Forelimb muscle (tissue), 1 donor: ENCODE data around the gene BNIPL. TPM values are rescaled to one million over a fixed set of nuclear protein-coding genes. Genes with fewer than 3 reads are reported as not detected.

Experiments used
- DNase-seq: peaks from one replicate; pipeline ENCODE4 v3.0.0-alpha.2; 2013; ENCODE audit warnings: low read depth
- polyA plus RNA-seq: library from polyadenylated mRNA; unstranded; fragments of 120-200 nt; gene quantifications from one replicate; pipeline ENCODE4 v1.2.1, GENCODE V29; 2013; ENCODE audit not compliant: insufficient read length

Gene BNIPL
- polyA plus RNA-seq, 1 donor, result 0.70 TPM

DNA sequence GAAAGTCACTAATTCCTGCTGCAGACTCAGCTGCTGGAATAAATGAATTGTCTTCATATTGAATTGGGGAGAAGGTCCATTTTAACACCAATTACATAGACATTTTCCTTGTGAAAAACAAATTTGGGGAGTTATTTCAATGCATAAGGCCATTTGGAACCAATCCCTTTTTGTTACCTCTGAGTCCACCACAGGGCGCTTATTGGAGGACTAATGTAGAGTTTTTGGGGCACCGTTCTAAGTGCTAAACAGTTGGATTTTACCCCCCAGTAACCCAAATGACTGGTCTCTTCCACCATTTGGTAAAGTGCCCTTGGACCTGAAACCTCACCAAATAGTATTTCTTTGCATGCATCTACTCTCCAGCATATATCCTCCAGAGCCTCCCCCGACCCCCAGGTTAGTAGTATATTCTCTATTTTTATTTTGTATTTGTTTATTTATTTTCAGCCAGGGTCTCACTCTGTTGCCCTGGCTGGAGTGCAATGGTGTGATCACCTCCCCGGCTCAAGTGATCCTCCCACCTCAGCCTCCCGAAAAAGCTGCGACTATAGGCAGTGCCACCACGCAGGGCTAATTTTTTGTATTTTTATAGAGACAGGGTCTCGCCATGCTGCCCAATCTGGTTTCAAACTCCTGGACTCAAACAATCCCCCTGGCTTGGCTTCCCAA lies 26.6 kb upstream of the BNIPL start:
- DNase-seq, result no peak

DNA sequence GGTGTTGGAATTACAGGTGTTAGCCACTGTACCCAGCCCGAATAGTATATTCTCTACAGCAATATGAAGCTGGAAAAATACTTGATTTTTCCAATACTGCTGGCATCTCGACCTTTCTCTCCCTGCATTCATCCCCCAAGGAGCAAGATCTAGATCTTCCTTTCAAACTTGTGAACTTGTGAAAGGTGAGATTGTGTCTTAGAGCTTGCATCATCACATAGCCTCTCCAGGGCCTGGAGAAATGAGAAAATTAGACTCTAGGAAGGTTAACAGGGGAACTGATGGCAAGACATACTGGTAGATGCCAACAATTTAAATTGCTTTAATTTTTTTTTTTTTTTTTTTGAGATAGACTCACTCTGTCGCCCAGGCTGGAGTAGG lies 26.1 kb upstream of the BNIPL start:
- DNase-seq, result no peak

DNA sequence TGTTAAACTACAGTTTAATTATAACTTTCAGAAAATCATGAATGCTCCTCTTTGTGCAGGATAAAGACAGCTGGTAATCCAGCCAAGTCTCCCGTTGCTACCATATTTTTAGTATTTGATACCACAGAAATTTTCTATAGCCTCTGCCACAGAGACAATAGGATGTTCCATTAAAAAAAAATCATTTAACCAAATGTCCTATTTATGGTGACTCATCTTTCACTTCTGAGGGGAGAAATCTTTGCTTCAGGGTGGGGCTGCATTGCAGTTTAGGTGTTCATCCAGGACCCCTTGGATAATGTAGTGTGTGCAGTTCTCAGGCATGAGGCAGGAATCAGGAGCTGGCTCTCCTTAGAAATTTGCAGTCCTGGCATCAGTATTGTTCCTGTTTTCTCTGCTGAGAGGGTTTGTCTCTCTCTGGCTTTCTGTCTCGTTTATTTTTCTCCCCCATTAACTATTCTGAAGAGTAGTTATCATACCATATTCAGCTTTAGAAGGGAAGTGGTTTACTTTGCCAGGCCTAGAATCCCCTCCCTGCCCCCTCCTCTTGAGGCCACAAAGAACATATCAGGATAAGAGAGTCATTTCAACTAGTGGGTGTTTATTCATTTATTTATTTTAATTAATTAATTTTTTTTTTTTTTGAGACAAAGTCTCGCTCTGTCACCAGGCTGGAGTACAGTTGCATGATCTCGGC lies 25.1 kb upstream of the BNIPL start:
- no peak for DNase-seq

DNA sequence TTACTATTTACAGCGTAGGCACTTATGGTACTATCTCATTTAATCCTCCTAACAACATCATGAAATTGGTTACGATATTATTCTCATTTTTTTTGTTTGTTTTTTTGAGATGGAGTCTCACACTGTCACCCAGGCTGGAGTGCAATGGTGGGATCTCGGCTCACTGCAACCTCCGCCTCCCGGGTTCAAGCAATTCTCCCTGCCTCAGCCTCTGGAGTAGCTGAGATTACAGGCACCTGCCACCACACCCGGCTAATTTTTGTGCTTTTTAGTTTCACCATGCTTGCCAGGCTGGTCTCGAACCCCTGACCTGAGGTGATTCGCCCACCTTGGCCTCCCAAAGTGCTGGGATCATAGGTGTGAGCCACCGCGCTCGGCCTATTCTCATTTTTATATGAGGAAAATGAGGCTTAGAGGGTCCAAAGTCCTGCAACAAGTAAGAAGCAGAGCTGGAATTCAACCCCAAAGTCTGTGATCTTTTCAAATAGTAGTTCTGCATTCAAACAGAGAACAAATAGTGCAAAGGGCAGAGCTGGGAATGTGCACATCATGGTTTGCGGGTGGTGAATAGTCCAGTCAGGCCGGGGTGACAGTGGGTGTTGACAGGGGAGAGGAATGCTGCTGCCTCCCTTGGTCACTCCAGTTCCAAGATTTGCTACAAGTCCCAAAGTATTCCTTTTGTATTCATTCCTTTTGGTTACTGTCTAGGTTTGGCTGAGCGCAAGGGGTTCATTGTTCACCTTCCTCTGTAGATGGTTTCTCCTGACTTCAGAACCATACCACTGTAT lies 23.5 kb upstream of the BNIPL start:
- no peak for DNase-seq

DNA sequence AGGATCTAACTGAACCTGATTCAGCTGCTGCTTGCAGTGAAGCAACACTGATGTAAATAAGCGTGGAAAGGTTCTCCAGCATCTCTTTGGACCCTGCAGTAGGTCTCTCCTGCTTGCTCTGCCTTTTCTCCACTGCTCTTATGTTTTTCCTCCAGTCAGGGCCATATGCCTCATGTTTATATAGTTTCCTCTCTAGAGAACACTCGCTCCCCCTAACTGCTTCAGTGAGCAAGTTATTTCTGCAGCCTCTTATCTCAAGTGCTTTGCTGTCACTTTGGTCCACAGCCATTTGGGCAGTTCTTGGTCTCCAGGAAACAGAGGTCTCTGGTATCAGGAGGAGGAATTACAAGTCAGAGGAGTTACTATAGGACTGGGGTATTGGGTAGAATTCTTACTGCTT lies 22.9 kb upstream of the BNIPL start:
- DNase-seq, result no peak

DNA sequence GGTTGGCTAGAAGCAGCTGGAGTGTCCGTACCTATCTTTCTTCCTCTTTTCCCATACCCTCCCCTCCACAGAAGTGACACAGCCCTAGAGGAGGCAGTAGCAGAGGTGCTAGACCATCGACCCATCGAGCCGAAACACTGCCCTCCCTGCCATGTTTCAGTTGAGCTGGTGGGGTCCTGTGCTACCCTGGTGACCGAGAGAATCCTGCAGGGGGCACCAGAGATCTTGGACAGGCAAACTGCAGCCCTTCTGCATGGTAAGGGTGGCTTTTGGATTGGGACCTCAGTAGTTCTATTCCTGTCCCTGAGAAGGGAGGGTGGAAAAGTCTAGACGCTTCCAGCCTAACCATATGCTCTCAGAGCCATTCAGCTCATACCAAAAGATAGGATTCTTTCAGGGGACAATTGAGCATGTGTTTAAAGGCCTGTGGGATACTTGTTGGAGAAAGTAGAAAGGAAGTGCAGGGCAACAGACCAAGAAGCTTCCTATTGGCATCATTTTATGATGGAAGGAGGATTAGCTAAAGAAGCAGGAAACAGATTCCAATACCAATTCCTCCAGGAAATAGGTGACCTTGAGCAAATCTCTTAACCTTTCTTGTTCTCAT lies 11.7 kb upstream of the BNIPL start:
- DNase-seq, result no peak

DNA sequence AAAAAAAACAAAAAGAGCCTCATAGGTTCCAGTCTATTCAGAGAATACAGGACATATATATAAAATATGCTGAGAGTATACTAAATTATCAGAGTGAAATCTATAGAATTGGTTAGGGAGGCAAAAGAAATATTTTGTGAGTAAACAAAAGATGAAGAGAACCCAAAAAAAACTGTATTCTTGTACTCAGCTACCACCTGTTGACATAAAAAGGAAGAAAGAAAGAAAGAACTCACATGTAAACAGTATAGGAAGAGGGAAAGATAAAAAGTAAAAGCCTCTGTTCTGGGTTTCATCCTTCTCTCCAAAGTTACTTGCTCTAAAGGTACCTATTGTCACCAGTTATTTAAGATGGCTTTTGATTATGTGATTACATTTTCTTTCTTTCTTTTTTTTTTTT lies 9.9 kb upstream of the BNIPL start:
- no peak for DNase-seq

DNA sequence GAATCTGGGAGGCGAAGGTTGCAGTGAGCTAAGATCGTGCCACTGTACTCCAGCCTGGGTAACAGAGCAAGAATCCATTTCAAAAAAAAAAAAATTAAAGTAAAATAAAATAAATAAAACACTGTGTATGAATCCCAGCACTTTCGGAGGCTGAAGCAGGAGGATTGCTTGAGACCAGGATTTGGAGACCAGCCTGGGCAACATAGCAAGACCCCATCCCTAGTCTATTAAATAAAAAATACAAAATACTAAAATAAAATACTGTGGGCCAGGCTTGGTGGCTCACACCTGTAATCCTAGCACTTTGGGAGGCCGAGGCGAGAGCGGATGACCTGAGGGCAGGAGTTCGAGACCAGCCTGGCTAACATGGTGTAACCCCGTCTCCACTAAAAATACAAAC lies 4.2 kb upstream of the BNIPL start:
- no peak for DNase-seq

DNA sequence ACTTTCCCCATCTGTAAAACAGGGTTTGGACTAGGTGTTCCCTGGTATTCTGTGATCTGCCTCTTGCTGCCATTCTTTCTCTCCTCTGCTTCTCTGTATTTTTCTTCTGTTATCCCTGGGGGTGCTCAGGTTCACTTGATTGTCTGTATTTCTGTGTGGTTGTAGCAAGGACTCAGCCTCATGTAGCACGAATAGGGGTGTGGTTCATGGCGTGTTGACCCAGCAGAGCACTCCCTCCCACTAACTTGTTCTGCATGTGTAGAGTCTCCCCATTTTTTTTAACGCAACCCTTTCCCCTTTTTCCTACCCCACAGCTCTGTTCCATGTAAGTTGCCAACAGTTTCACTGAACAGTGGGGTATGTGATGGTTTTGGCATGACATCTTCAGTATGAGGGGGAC lies 1.2 kb upstream of the BNIPL start:
- no peak for DNase-seq

DNA sequence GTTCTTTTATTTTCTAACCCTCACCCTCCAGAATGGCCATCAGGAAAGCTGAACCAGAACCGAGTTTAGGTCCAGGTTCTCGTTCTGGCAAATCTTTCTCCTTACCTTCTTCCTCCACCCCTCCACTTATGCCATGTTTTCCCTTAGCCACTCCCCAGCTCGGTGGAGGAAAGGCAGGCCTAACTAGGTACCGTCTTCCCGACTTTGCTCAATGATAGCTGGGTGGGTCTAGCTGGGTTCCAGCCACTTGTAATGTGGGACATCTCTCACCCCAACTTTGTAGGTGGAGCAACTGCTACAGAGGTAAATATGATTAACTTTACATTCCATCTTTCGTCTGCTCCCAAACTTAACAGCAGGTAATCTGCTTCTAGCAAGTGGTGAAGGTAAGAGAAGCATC lies 646 bp downstream of the BNIPL start:
- no peak for DNase-seq

DNA sequence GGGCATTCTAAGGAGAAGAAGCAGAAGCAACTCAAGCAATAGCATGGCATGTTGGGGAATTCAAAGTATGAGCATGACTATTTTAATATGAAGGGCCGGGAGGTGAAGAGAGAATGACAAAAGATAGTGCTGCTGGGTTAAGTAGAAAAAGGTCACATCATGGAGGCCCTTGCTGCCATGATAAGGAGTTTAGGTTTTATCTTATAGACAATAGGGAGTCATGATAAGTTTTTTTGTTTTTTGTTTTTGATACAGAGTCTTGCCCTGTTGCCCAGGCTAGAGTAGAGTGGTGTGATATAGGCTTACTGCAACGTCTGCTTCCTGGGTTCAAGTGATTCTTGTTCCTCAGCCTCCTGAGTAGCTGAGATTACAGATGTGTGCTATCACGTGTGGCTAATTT lies 3.1 kb downstream of the BNIPL start:
- no peak for DNase-seq

DNA sequence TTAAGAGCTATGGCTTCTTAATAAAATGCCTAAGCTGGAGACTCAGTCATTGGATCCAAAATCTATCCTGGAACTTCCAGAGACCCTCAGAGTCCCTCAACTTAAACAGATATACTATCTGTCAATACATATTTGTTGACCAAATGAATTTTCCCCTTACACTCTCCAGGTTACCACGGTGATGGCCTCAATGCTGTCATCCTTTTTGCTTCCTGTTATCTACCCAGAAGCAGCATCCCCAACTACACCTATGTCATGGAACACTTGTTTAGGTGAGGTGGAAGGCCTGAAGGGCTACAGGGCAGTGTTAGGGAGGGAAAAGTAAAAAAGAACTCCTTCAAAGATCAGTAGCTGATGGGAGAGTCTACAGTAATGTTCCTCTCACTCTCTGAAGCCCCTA lies 6.8 kb downstream of the BNIPL start:
- no peak for DNase-seq

DNA sequence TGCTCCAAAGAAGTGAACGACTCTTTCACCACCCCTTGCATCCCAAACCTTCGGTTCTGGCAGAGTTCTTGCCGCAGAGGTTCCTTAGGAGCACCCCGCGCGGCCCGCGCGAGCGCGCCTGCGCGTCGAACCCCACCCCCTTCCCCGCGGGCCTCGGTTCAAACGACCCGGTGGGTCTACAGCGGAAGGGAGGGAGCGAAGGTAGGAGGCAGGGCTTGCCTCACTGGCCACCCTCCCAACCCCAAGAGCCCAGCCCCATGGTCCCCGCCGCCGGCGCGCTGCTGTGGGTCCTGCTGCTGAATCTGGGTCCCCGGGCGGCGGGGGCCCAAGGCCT lies 11.2 kb downstream of the BNIPL start, which contains the start of gene C1orf56:
TSS of gene C1orf56 (plus strand) at position 161 of the 334 bp plus-strand sequence. CDS start at position 258, 97 bp downstream.
- DNase-seq, result no peak

DNA sequence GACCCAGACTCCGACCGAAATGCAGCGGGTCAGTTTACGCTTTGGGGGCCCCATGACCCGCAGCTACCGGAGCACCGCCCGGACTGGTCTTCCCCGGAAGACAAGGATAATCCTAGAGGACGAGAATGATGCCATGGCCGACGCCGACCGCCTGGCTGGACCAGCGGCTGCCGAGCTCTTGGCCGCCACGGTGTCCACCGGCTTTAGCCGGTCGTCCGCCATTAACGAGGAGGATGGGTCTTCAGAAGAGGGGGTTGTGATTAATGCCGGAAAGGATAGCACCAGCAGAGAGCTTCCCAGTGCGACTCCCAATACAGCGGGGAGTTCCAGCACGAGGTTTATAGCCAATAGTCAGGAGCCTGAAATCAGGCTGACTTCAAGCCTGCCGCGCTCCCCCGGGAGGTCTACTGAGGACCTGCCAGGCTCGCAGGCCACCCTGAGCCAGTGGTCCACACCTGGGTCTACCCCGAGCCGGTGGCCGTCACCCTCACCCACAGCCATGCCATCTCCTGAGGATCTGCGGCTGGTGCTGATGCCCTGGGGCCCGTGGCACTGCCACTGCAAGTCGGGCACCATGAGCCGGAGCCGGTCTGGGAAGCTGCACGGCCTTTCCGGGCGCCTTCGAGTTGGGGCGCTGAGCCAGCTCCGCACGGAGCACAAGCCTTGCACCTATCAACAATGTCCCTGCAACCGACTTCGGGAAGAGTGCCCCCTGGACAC lies 11.7 kb downstream of the BNIPL start:
- no peak for DNase-seq

DNA sequence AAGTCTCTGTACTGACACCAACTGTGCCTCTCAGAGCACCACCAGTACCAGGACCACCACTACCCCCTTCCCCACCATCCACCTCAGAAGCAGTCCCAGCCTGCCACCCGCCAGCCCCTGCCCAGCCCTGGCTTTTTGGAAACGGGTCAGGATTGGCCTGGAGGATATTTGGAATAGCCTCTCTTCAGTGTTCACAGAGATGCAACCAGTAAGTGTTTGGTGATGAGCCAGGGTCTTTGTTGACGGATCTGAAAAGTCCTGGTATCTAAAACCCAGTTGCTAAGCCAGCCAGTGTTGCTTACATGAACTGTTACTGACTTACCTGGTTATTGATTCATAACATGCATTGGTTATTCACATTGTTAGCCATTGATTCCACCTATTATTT lies 12.3 kb downstream of the BNIPL start:
- DNase-seq, result no peak

DNA sequence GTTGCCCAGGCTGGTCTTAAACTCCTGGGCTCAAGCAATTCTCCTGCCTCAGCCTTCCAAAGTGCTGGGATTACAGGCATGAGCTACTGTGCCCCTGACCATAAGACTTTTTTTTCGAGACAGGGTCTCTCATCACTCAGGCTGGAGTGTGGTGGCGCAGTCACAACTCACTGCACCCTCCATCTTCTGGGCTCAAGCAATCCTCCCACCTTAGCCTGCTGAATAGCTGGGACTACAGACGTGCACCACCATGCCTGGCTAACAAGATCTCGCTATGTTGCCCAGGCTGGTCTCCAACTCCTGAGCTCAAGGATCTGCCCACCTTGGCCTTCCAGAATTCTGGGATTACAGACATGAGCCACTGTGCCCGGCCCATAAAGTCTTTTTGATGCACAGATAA lies 13.1 kb downstream of the BNIPL start:
- DNase-seq, result no peak

DNA sequence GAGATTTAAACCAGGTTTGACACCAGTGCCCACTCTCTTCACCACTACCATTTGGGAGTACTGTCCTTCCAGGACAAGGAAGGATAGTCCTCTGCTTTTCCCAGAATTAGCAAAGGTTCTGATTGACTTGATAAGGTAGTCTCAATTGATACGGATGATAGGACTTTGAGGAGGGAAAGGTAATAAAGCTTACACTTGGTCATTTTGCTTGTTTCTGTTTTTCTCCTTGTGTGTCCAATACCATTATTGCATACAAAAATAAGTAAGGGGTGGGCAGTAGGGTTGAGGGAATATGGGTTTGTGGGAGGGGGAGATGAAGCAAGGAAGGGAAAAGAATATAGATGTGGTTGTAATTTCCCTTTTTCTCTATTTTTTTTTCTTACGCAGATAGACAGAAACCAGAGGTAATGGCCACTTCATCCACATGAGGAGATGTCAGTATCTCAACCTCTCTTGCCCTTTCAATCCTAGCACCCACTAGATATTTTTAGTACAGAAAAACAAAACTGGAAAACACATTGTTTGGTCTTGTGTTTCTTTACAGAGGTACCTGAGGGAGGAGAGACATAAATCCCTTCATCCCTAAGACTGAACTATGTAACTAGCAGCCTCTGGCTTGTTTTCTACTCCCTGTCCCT lies 13.8 kb downstream of the BNIPL start:
- no peak for DNase-seq

DNA sequence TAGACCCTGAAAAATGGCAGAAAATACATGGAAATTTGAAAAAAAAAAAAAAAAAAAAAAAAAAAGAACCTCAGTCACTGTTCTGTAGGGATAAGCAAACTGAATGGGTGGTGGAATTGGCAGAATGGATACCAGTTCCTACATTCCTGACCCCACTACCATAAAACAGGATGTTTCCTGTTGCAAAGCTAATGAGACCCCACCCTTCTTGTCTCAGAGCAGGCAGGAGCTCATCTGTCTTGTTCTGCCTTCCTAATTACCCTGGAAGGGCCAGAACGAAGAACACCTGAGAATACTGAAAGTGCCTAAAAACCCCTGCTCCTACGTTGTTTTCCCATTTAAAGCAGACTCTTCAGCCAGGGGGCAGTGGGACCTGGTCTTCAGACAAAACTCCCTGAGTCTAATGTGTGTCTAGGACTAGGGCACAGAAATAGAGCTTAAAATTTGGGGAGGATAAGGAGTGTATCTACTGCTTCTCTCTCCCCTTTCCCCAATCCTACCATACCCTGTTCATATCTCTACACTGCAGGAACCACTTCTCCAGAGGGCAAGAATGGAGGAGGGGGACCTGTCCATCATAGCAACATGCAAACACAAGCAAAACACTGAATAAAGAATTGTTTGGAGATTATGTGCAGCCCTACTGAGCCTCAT lies 15.1 kb downstream of the BNIPL start:
- no peak for DNase-seq

DNA sequence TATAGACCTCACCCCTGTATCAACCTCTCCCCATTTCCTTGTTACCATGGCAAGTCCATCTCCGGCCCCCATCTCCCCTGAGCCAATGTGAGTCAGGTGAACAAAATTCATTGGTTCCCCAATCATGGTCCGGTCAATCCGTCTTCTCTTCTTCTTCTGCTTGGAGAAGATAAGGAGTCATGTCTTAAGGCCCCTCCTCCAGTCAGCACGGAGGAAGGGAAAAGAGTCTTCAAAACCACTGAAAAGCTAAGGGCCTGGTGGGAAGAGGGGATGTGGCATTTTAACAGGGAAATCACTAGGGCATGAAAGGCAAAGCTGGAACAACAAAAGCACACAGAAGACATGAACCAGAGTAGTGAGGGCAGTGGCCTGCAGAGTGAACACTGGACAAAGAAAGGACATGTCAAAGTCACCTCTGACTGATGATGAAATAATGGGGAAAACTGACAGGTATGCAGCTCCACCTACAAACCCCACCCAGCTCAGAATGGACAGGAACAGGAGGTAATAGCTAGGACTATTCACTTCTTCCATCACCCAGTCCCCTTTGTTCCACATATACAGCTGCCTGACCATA lies 18.7 kb downstream of the BNIPL start:
- no peak for DNase-seq

DNA sequence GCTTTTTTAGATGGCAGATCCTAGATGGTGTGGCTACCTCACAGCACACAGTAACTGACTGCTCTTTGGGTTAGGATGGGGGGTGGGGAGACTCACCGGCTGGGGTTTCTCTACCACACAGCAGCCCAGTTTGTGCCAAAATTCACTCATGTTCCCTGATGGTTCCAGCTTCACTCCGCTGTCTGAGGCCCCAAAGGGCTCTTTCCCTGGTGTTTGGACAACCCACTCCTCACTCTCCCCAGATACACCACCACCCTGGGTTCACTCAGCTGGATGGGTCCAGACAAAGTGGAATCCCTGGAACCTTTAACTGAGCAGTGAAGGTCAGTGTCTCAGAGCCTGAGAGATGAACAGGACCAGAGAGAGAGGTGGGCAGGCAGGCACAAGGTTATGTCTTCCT lies 19.2 kb downstream of the BNIPL start:
- DNase-seq, result no peak

DNA sequence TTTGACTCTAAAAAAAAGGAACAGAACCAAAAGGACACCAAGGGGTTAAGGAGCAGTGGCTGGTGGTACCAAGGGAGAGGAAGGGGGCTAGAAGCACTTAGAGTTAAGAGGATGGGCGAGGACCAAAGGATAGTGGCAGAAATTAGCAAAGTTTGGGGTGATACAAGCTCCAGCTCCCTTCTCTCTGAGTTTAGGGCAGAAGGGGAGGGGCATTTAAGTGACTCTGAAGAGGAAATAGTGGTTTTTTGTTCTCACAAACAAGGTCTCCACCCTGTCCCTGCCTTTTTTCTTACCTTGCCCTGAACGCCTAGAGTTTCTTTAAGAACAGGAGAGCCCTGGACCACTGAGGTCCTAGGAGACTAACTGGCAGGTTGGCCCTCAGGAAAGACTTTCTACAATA lies 19.8 kb downstream of the BNIPL start:
- DNase-seq, result no peak
